Esophagus squamous epithelium (tissue), 4 donors: ENCODE measurements around the gene MEGF9.

ENCODE experiments used
- POLR2A ChIP-seq, 4 donors: fragments of 450-650 bp; IDR thresholded peaks; one replicate each; pipeline ENCODE4 v1.6.1; 2017; ENCODE audit warnings: antibody characterized with exemption in 4 of 4, mild to moderate bottlenecking in 4 of 4, moderate library complexity in 3 of 4
- TF ChIP-seq, protein P1 (sequence below), 6 experiments: fragments of 450-650 bp in 4 of 6; fragments of 200-600 bp in 2 of 6; sonication (generic) in 2 of 6; IDR thresholded peaks; one replicate each; pipeline ENCODE4 v1.5.1; 2016 to 2019; ENCODE audit warnings: antibody characterized with exemption in 6 of 6, mild to moderate bottlenecking in 4 of 6, moderate library complexity in 4 of 6

DNA sequence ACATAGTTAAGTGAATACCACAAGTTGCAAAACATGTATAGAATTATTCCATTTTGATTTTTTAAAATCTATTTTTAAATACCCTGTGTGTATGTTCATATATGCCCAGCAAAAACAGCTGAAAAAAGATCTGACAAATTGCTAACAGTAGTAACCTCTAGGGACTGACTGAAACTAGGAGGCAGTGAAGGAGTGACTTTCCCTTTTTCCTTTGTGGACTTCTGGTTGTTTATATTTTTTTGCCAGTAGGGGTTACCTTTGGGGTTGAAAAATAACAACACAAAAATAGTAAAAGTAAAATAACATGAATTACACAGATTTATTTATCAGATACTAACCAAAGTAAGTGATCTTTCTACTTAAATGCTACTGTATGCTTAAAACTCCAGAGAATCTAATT, 2.9 kb downstream of the MEGF9 start:
- TF ChIP-seq, protein P1, sequence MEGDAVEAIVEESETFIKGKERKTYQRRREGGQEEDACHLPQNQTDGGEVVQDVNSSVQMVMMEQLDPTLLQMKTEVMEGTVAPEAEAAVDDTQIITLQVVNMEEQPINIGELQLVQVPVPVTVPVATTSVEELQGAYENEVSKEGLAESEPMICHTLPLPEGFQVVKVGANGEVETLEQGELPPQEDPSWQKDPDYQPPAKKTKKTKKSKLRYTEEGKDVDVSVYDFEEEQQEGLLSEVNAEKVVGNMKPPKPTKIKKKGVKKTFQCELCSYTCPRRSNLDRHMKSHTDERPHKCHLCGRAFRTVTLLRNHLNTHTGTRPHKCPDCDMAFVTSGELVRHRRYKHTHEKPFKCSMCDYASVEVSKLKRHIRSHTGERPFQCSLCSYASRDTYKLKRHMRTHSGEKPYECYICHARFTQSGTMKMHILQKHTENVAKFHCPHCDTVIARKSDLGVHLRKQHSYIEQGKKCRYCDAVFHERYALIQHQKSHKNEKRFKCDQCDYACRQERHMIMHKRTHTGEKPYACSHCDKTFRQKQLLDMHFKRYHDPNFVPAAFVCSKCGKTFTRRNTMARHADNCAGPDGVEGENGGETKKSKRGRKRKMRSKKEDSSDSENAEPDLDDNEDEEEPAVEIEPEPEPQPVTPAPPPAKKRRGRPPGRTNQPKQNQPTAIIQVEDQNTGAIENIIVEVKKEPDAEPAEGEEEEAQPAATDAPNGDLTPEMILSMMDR (IDR thresholded peaks at IDR 0.05), result peak in 1 of 6 experiments; percentile 10
- TF ChIP-seq POLR2A (IDR thresholded peaks at IDR 0.05), result no peak
